Measurements from ENCODE around the gene GLTP.

Gene GLTP

DNA sequence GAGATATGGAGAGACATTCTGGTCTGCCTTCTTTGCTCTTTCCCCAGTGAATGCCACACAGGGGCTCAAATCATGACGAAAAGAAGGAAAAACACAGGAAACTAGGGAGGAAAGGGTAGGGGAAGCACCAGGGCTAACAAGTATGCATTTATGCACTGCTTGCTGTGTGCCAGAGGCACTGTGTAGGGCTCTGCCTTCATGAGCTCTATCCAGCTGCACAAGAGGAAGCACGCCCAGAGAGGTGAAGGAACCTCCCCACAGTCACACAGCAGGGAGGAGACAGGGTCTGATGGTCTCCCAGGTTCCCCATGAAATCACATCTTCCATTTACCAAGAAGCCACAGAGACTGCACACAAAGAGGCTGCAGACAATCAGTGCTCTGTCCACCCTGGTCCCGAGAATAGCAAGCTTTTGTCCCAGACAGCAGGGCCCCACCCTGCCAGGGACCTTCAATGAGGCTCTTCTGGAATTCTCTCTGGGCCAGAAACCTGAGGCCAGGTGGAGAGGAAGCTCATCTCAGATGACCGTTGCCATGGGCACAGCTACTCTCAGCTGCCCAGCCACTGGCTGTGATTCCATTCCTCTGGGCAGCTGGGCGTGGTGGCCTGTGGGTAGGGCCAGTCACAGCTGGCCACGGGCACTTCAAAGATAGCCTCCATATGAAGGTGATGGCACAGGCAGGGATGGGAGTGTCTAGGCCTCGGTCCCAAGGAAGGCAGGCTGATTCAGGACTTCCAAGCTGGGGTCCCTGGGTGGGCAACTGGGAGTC, 39.9 kb downstream of the GLTP start:
- no peak for DNase-seq

DNA sequence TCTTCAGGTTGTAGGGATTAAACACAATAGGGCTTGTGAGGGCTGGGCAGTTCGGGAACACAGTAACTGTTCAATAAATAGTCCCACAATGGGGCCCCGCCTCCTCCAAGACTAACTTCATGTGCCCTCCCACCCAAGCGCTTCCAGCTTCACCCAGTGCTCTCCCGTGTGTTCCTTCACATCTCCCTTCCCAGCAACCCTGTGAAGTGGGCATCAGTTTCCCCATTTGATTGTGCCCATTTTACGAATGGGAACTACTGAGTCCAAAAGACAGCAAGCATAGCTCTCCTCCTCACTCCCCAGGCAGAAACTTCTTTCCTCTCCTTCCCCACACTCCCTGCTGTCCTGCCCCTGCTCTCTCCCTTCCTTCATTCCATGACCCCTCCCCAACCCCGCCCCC, 40.9 kb downstream of the GLTP start:
- no peak for DNase-seq

DNA sequence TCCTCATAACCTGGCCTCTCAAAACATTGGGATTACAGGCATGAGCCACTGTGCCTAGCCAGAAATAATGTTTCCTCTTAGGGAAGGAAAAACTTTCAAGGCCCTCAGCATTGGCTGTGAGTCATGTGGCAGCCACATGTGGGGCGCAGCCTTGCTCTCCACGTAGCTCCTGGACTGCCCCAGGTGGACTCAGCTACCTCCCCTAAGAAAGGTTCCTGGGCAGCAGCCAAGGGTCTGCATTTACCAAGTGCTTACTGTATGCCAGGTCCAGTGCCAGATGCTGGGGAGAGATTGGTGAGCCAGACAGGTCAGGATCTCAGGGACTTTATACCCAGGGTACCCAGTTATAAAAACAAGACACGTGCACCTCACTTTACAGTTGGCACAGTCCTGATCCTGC, 43.4 kb downstream of the GLTP start:
- no peak for DNase-seq

DNA sequence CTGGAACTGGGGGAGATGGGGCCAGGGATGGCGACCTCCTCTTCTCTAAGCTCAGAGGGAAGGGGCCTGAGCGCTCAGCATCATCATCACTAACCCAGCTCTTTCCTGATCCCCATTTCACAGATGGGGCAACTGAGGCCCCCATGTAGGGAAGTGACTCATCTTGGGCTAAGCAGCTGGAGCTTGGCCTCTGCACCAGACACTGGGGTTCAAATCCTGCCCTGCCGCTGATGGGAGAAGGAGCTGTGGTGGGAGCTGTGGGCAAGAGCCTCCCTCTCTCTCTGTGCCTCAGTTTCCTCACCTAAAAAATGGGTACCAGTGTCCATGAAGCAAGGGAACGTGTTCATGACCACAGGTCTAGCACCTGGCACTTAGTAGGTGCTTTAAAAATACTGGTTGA, 44.5 kb downstream of the GLTP start:
- no peak for DNase-seq

DNA sequence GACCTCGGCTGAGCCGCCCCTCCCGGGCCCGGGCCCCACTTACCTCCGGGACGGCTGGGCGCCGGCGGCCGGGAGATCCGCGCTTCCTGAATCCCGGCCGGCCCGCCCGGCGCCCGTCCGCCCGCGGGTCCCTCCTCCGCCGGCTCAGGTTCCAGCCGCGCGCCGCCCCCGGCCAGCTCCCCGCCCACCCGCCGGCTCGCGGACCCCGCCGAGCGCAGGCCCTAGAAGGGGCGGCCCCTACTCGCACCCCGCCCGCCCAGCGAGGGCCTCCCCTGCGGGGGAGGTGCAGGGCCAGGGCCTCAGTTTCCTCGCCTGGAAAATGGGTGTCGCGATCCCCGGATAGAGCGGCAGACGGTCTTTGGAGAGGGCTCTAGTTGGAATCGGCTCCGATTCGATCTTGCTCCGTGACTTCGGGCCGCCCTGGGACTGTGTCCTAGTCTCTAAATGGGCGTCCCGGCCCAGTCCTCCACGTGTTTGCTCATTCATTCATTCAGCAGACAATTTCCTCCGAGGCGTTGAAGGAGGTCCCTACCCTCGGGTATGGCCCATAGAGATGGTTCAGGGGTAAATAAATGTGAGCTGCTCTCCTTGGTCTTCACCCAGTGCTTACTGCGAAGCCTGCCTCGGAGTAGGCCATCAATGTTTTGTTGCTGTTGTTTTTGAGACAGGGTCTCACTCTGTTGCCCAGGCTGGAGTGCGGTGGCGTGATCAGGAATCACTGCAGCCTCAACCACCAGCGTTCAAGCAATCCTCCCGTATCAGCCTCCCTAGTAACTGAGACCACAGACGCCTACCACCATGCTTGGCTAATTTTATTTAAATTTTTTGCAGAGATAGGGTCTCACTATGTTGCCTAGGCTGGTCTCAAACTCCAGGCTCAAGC, 46.8 kb downstream of the GLTP start, which contains the start of gene TRPV4:
TRPV4 (minus strand) TSS at position 92 of the 883 bp plus-strand sequence. CDS start 18,602 bp downstream, outside the sequence.
- no peak for DNase-seq

DNA sequence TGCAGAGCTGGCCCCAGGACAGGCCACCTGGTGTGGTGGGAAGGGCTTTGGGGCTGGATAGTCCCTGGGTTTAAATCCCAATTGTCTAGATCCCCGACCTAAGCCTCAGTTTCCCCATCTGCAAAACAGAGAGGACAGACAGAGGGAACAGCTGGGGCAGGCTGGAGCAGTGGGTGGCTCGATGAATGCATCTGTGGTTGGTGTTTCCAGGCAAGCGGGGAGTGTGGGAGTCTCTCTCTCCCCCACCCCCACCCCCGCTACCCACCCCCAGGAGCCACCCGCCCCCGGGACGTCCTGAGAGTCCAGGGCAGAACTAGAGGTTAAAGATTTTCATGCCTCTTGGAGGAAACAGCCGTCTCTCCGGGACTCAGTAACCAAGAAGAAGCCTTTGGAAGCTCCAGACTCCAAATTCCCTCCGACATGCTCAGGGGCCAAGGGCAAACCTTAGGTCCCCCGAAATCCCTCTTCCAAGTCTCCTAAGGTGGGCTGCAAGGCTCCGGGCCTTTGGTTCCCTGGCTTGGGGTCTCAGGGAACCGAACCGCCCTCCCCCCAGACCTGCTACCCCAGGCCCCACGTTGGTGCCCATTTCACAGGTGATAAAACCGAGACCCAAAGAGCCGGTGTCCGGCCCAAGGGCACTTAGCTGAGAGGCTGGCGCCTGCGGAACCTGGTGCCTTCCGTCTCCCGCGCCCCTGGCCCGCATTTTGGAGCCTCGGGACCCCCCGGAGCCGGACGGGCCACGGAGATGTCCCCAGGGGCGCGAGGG, 47.6 kb downstream of the GLTP start:
- no peak for DNase-seq

DNA sequence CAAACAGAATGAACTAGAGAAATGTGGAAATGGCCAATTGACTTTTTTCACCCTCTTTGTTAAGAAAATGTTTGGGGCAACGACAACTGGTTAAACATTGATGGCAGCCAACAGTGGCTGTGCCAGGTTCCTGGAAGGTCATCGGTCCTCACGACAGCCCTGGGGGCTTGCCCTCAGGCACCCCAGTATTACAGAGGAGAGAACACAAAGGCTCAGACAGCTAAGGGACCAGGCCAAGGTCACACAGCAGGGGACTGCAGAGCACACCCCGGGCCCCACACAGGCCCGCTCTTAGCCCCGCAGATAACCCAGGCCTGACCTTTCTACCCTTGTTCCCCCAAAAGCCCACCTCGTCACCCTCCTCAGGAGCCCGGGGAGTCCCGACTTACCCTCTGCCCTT, 48.4 kb downstream of the GLTP start:
- no peak for DNase-seq

DNA sequence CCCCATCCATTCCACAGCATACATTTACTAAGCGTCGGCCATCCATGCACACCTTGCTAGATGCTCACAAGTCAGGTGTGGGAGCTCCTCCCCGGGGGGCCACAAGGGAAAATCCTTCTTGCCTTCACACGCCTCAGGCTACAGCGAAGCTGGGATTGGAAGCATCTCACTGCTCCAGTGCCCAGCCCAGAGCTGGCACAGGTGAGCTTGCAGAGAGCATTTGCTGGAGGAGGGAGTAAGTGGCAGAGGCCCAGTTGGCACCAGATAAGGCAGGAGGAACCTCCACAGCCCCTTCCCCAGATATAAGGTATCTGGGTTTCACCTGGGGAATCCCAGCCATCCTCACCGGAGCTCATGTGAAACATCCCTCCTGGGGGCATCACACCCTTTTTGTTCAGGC, 49.0 kb downstream of the GLTP start:
- no peak for DNase-seq

DNA sequence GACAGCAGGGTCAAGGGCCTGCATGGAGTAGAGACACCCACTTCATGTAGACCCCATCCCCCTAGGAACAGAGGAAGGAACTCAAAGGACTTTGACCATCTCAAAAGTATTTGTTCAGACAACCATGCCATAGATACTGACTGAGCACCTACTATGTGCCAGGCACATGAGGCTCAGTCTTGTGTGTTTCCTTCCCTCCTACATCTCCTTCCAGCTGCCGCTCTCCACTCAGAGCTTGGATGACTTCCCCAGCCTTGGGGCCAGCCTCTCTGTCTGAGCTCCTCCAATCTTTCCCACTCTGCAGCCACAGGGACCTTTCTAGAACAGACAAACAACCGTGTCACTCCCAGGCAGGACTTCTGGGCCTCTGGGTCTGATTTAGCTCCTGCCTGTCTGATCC, 49.6 kb downstream of the GLTP start:
- no peak for DNase-seq

DNA sequence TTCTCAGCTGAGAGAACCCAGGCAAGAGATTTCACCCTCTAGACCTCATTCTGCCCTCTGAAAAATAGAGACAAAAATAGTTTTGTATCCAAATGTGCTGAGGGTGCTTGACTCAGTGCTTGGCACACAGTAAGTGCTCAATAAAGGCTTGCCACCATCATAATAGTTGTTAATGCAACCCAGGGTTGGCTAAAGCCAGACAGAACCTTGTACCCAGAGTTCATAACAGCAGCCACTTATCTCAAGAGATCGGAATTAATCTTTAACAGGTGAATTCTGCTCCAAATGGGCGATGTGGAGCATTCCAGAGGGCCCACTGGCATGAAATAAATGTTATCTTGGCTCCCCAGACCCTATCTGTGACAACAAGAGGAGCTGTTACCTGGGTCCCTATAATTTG, 50.1 kb downstream of the GLTP start:
- DNase-seq: no peak

DNA sequence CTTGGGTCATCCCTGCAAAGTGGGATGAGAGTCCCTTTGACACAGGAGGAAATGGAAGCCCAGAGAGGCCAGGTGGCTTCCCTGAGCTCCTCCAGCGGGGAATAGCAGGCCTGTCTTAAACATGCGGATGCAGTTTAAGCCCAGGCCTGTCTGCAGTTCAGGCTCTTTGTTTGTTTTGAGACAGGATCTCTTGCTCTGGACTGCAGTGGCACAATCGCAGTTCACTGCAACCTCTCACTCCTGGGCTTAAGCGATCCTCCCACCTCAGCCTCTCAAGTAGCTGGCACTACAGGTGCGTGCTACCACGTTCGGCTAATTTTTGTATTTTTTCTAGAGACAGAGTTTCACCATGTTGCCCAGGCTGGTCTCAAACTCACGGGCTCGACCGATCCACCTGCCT, 50.7 kb downstream of the GLTP start:
- no peak for DNase-seq

DNA sequence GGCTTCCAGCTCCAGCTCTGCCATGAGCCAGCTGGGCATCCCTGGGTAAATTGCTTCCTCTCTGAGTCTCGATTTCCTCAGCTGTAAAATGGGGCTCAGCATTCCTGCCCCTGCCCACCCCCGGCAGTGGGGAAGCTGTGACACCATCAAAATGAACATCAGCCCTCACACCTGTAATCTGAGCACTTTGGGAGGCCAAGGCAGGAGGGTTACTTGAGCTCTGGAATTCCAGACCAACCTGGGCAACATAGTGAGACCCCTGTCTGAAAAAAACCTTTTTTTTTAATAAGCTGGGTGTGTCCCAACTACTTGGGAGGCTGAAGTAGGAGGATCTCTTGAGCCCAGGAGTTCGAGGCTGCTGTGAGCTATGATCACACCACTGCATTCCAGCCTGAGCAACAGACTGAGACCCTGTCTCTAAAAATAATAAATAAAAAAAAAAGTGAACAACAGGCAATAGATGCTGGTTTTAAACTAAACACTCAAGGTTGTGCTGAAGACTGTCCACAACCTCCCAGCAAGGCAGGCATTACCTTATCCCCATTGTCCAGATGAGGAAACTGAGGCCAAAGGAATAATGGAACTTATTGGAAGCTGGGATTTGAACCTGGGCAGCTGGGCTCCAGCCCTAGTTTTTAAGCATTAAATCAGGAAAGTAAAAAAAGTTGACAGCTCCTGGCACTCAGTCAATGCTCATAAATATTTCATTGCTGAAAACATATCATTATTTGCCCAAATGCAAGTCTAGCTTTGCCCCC, 51.4 kb downstream of the GLTP start:
- no peak for DNase-seq

DNA sequence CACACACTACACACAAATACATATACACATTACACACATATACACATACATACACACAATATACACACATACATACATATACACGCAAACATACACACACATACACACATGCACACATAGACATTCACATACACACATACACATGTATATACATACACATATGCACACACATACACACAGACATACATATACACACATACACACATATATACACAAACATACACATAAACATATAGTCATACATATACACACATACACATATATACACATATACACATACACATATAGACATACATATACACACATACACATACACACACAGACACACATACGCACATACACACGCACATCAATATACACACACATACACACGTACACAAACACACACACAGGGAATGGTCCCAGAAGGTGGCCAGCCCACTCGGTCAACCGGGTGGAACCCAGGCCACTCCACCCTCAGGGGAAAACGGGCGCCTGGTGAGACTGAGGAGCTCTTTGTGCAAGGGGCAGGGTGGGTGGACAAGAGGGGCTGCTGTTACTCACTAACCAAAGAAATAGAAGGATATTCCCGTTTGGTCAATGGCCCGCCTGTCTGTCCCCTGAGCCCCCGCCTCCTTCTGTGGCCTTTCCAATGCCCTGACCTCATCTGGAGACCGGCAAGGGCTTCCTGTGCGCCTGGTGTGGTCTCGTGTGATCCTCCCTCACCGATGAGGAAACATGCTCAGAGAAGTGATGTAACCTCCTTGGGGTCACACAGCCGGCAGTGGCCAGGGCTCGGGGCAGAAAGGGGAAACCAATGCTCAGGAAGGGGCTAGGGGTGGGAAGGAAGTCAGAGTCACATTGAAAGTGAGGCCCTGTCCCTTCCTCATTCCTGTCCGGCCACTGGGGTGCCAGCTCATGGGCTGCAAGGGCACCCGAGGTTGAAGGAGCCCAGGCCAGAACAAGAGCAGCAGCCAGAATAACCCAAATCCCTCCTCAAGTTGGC, 52.5 kb downstream of the GLTP start:
- no peak for DNase-seq

DNA sequence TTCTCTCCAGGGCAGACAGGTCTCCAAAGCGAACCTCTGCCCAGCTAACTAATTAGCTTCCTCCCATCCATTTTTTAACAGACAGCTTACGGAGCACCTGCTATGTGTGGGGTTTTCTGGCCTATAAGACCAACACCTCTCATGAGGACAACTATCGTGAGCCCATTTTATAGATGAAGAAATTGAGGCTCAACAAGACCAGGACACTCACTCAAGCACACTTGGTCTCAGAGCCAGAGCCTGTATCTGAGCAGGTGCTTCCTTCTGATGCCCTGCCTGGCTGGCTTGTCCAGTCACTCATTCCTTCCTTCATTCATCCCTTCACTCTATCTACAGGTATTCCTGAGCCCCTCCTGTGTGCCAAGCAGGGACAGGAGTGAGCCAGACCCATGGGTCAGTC, 53.3 kb downstream of the GLTP start:
- DNase-seq: no peak

DNA sequence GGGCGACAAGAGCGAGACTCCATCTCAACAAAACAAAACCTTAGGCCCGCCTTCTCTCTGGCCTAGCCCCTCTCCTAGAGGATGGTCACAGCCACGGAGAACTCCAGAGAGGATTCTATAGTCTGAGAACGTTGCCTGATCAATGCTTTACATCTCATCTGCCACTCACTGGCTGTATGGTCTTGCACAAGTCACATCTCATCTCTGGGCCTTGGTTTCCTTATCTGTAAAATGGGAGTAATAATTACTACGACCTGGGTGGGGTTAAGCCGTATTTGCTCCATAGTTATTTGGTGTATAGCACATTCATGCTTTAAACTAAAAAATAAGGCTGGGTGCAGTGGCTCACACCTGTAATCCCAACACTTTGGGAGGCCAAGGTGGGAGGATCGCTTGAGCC, 55.6 kb downstream of the GLTP start:
- no peak for DNase-seq

DNA sequence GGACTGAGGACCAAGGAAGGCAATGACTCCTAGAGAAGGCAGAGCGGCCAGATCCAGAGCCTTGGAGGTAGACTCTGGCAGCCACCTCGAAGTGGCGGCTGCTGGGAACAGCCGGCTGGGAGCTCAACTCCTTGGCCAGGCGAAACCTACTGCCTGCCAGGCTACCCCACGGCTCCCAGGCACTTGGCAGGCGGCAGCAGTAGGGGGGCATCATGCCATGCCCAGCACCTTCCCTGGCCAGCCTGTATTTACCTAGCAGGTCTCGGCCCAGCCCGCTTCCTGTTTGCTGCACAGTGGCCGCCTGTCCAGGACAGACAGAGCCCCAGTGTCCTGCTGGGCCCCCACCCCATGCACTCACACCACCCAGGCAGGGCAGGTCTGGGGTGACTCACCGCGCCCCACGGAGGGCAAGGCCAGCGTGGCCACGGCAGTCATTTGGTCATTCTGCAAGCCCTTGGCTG, 57.4 kb downstream of the GLTP start:
- no peak for DNase-seq

DNA sequence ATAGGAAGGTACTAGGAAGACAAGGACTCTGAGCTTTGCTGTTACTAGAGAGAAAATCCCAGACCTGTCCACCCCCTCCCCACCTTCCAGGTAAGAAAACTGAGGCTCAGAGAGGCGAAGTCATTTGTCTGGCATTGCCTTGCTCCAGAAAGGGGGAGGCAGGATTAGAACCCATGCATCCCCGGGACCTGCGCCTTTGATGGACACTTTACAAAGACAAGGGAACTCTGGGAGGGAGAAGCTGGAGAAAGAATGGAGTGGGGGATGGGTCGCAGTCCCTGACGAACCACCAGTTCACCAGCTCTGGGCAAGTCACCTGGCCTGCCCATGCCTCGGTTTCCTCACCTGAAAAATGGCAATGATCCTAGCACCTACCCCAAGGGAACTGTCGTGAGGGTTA, 57.9 kb downstream of the GLTP start:
- DNase-seq: no peak

DNA sequence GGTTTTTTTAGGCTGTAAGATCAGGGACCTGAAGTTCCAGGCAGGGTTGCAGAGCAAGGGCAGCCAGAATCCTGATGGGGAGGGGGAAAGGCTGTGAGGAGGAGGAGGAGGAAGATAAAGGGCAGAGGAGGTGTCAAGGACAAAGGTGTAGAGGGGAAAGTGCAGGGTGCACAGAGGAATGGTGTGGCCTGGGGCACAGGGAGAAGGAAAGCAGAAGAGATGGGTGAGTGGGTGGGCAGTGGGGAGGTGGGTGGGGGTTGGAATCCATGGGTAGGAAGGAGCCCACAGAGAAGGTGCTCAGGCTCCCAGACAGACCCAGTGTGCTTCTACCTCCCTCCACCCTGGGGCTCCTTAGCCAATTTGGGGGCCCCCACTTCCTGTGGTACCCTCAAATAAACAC, 58.4 kb downstream of the GLTP start:
- DNase-seq: no peak

DNA sequence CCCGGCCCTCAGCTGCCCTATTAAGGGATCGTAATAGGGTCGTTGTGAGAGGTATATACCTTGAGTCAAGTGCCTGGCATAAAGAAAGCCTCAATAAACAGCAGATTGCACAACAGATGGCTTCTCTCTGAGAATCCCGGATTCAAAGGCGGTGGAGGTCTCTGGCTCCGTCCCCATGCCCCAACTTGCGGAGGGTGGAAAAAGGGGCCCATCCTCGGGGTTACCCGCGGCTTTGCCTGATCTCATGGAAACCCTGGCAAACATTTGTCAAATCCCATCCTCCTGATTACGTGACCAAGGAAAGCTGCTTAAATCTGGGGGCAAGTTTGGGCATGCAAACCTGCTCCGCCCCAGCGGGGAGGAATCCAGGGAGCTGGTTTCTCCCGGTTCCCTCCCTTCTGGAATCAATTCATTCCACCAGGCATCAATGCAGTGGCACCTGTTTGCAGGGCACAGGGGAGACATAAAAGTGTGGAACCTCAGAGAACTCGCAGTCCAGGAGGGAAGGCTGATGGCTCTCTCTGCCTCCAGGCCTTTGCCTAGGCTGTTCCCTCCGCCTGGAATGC, 59.4 kb downstream of the GLTP start:
- DNase-seq: peak; percentile 98

DNA sequence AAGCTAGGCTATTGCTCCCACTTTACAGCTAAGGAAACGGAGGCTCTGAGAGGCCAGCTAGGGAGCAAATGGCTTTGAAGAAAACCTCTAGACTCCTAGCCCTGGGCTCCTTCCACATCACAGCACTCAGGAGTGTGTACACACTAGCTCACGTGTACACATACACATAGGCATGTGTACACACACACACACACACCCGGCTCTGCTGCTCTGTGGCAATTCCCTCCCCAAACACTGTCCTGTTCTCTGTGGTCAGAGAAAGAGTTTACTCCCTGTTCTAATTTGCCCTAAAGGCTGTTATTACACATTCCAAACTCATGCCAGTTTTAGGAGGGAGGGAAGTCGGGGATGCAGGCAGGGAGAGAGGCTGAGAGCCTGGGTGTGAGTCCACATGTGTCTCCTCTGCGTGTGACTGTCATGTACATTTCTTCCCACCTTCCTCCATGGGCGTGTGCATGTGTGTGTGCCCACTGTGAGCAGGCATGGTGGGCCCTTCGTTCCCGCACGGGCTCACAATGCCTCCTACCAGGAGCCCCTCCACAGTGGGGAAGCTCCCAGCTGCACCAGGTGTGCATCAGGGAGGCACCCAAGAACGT, 61.3 kb downstream of the GLTP start:
- no peak for DNase-seq

DNA sequence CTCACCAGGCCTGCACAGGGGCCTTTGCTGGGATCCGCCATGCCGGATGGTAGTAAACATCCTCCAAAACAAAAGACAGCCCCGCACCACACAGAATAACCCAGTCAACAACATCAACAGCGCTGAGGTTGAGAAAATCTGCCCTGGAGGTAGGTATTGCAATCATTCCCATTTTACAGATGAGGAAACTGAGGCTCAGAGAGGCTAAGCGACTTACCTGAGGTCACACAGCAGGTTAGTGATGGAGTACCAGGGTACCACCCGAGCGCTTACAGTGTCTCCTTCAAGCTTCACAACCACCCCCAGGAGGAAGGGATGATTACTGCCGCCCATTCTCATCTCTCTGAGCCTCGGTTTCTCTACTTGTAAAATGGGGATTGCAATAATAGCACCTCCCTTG, 62.1 kb downstream of the GLTP start:
- no peak for DNase-seq

Measured in NCI-H2171 (cell line).